AG09319 (cell line): ENCODE data around the gene DCHS2.

Experiments used
- DNase-seq: peaks from one replicate; pipeline ENCODE4 v3.0.0-alpha.2; 2010; ENCODE audit warnings: low read depth; ENCODE audit errors: extremely low read depth
- CTCF ChIP-seq: IDR thresholded peaks from 2 replicates; pipeline ENCODE4 v1.5.1; 2011; ENCODE audit warnings: low read depth, mild to moderate bottlenecking, inconsistent platforms, low read length, moderate library complexity

DCHS2 gene

DNA sequence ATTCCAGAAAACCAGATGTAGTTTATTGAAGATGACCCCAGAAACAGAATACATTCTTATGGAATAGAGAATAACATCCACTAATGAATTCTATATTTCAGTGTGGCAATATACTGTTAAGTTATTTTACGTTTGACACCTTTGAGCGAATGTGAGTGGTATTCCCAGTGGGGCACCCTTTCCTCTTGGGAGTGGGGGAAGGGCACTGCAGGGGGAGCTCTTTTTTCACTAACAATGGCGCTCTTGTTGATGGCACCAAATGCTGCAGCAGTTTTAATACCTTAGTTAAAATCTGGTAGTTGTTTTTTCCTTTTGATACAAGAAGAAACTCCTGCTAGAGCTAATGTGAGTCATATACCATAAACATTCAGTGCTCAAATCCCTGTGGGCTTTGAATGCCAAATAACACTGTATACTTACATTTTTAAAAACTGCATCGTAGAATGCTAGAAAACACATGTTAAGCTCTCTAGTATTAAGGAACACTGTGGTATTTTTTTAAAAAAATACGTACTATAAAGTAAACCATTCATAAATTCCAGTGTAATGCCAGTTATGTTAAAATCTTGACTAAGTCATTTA is 178.5 kb downstream of the DCHS2 start:
- no peak for DNase-seq
- TF ChIP-seq CTCF = no peak

DNA sequence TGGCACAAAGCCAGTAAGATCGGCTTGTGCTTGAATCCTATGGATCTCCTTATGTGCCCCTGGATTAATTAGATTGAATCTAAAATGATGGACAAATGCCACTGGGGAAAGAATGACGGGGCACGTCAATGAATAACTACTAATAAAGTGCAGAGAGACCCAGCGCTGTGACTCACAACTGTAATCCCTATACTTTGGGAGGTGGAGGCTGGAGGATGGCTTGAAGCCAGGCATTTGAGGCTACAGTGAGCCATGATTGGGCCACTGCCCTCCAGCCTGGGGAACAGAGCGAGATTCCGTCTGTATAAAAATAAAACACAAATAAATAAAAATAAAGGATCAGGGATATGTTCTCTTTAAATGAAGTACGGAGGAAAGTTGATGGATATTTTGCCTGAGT is 179.4 kb downstream of the DCHS2 start:
- TF ChIP-seq CTCF = no peak
- no peak for DNase-seq

GRCh38 chr4:154310578-154310977 is 181.0 kb downstream of the DCHS2 start:
- no peak for TF ChIP-seq CTCF
- no peak for DNase-seq

GRCh38 chr4:154308207-154308606 is 183.4 kb downstream of the DCHS2 start:
- no peak for TF ChIP-seq CTCF
- no peak for DNase-seq

DNA sequence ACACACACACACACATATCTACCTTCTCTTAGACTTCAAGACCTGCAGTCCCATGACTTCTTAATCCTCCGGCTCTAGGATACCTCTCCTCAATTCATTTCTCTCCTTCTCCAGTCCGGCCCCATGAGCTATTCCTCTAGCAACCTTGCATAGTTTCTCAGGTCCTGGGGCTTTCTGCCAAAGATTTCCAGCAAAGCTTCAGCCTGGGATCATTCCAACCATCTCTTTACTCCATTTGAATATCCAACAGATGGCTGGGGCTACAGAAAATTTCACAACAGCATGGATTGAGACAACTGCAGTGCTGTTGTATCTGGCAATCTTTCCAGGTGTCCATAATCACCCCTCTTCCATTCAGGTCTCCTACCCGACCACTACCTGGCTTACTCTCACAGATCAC is 184.1 kb downstream of the DCHS2 start:
- no peak for TF ChIP-seq CTCF
- no peak for DNase-seq

DNA sequence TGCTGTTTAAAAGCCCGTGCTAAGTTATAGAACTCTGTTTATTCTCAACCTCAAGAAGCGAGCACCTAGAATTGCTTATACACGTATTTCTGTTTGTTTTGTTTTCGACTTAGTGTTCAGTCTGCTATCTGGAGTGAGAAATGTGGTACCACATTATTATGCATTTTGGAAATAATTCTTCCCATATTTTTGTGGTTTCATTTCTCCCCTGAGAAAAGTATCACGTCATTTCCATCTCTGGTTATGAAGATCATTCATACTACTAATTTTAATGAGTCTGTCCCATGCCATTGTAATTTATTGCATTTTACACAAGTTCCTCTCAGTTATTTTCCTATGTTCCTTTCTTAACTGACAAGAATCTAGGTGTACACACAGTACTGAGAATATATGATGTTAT is 186.0 kb downstream of the DCHS2 start:
- no peak for DNase-seq
- TF ChIP-seq CTCF = no peak

GRCh38 chr4:154304679-154305078 is 186.9 kb downstream of the DCHS2 start:
- no peak for DNase-seq
- TF ChIP-seq CTCF = no peak
